ENCODE results near the gene RIPOR3.
"Not testable (repeated sequence)": the region's sequence is repeated elsewhere in the genome, so short reads cannot be mapped to it uniquely, and the experiment has no call there.

Gene RIPOR3

GRCh38 chr20:50654904-50655303 lies 36.4 kb downstream of the RIPOR3 start:
- no peak for DNase-seq

- DNase-seq = no peak
Observed at GRCh38 chr20:50652702-50653294, 38.5 kb downstream of the RIPOR3 start.

- DNase-seq = no peak
Observed at GRCh38 chr20:50651676-50652075, 39.7 kb downstream of the RIPOR3 start.

GRCh38 chr20:50649590-50649989 lies 41.8 kb downstream of the RIPOR3 start:
- DNase-seq = no peak

- no peak for DNase-seq
Observed at GRCh38 chr20:50648651-50649050, 42.7 kb downstream of the RIPOR3 start.

- DNase-seq = no peak
Observed at GRCh38 chr20:50646483-50646996, 44.8 kb downstream of the RIPOR3 start.

GRCh38 chr20:50645253-50646068 lies 45.9 kb downstream of the RIPOR3 start:
- DNase-seq = no peak

GRCh38 chr20:50642288-50642803 lies 49.0 kb downstream of the RIPOR3 start:
- DNase-seq = no peak

GRCh38 chr20:50641625-50642287 lies 49.6 kb downstream of the RIPOR3 start:
- not testable (repeated sequence) for DNase-seq

- not testable (repeated sequence) for DNase-seq
Observed at GRCh38 chr20:50639971-50640711, 51.2 kb downstream of the RIPOR3 start.

- not testable (repeated sequence) for DNase-seq
Observed at GRCh38 chr20:50638015-50638847, 53.1 kb downstream of the RIPOR3 start.

GRCh38 chr20:50636601-50637540 lies 54.5 kb downstream of the RIPOR3 start:
- DNase-seq = no peak

GRCh38 chr20:50635676-50636600 lies 55.4 kb downstream of the RIPOR3 start:
- peak; percentile 35 for DNase-seq

GRCh38 chr20:50635014-50635557 lies 56.3 kb downstream of the RIPOR3 start:
- DNase-seq = no peak

- DNase-seq = no peak
Observed at GRCh38 chr20:50634191-50634590, 57.2 kb downstream of the RIPOR3 start.

GRCh38 chr20:50633361-50633760 lies 58.0 kb downstream of the RIPOR3 start:
- no peak for DNase-seq

GRCh38 chr20:50632701-50633100 lies 58.6 kb downstream of the RIPOR3 start:
- no peak for DNase-seq

GRCh38 chr20:50632236-50632635 lies 59.1 kb downstream of the RIPOR3 start:
- no peak for DNase-seq
